ENCODE data around the gene GUSB.

The GUSB gene

DNA sequence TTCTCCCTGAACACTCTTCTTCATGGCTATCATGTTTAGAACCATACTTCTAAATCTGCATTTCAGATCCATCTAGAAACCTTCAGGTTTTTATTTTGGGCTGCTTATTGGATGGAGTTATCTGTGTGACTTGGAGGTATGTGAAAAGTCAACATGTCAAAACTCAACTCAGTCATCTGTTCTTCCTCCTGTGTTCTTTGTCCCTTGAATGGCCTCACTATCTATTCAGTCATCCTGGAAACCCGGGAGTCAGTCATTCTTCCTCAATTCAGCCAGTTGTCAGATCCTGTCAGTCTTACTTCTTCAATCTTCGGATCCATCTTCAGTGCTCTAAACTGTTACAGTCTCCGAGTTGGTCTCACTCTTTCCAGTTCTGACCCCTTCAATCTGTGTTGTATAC lies 57.0 kb downstream of the GUSB start:
- TF ChIP-seq, protein P1, sequence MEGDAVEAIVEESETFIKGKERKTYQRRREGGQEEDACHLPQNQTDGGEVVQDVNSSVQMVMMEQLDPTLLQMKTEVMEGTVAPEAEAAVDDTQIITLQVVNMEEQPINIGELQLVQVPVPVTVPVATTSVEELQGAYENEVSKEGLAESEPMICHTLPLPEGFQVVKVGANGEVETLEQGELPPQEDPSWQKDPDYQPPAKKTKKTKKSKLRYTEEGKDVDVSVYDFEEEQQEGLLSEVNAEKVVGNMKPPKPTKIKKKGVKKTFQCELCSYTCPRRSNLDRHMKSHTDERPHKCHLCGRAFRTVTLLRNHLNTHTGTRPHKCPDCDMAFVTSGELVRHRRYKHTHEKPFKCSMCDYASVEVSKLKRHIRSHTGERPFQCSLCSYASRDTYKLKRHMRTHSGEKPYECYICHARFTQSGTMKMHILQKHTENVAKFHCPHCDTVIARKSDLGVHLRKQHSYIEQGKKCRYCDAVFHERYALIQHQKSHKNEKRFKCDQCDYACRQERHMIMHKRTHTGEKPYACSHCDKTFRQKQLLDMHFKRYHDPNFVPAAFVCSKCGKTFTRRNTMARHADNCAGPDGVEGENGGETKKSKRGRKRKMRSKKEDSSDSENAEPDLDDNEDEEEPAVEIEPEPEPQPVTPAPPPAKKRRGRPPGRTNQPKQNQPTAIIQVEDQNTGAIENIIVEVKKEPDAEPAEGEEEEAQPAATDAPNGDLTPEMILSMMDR (conservative IDR thresholded peaks at IDR 0.05; ENCODE audit: low read depth) = no peak
- POLR2A ChIA-PET (ENCODE audit: low non-redundant PET) = no interaction called here
- CTCF ChIA-PET = no interaction called here
- no peak for DNase-seq (ENCODE audit: low spot score)
- H3K27ac ChIP-seq = no peak overlapping the region

DNA sequence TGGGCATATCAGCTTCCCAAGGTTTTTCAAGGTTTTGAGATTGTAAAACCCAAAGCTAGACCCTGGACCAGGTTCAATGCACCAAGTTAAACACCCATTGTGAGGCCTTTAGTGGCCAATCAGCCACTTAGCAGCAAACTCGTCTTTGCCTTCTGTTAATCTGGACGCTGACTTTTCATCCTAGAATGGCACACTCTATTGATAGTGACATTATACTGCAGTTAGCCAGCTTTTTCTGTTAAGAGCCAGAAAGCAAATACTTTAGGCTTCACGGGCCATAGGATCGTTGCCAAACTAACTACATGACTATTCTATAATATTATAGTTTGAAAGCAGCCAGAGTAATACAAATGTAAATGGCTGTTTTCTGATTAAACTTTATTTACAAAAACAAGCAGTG lies 57.8 kb downstream of the GUSB start:
- H3K27ac ChIP-seq = no peak overlapping the region
- CTCF ChIA-PET = interaction anchor here (0.6 kb wide), 1 partner anchor 444 kb away, joined by 7 read pairs; no protein-coding TSS in a partner anchor
- POLR2A ChIA-PET (ENCODE audit: low non-redundant PET) = no interaction called here
- TF ChIP-seq, protein P1 (conservative IDR thresholded peaks at IDR 0.05; ENCODE audit: low read depth) = no peak
- no peak for DNase-seq (ENCODE audit: low spot score)

DNA sequence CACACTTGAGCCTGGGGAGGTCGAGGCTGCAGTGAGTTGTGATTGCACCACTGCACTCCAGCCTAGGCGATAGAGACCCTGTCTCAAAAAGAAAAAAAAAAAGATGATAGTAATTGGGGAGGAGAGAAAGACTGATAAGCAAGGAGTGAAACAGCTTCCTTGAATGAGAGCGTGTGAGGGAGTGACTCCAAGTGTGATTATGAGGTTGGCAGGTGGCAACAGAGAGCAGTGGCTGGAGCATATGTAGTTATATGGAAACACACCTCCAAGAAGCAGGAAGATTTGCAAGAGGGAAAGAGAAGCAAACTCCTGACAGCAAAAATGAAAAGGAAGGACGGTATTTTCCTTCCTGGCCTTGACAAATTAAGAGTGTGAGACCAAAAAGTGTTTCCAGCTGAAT lies 58.7 kb downstream of the GUSB start:
- ChIA-PET CTCF (no interaction called here), POLR2A (ENCODE audit: low non-redundant PET) (no interaction called here)
- DNase-seq (ENCODE audit: low spot score) = no peak
- TF ChIP-seq, protein P1 (conservative IDR thresholded peaks at IDR 0.05; ENCODE audit: low read depth) = no peak
- H3K27ac ChIP-seq = no peak overlapping the region

DNA sequence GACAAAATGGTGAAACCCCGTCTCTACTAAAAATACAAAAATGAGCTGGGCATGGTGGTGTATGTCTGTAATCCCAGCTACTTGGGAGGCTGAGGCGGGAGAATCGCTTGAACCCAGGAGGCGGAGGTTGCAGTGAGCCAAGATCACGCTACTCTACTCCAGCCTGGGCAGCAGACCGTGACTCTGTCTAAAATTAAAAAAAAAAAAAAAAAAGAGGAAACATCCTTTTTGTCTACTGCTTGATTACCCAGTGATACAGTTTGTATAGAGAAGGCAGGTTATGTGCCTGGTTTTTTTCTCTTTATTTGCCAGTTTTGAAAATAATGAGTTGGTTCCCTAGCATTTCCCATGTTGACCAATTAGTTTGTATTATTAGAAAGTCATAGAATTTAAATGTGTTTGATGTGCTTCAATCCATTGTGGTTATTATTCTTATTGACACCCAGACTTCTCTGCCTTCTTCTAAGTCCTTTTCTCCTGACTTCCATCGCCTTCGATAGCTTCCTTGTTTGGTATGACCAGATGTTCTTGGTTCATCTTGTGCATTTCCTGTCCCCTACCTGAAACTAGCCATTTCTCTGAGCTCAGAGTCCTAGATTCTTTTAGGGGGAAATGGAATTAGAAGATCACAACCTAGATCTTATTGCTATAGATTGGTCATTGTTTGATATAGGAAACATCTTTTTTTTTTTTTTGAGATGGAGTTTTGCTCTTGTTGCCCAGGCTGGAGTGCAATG lies 65.9 kb downstream of the GUSB start:
- TF ChIP-seq, protein P1 (conservative IDR thresholded peaks at IDR 0.05; ENCODE audit: low read depth) = no peak
- no peak overlapping the region for H3K27ac ChIP-seq
- DNase-seq (ENCODE audit: low spot score) = no peak
- CTCF ChIA-PET = no interaction called here
- POLR2A ChIA-PET (ENCODE audit: low non-redundant PET) = no interaction called here

DNA sequence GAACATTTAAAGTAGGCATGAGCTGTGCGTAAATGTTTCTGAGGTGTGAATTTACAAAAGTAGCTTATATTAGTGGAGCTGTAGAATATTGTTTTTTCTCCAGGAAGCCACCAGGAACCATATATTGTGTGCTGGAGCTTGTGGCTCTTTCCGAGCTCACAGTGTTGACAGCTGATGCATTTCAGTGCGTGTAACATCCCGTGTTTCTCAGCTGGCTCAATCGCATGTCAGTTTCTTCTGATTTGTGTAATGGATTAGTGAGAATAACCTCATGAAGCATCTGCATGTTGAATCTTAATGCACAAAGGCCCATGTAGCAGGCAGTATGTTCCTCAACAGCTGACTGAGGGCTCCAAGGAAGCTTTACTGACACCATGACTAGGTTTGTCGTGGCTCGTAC lies 69.8 kb downstream of the GUSB start:
- no peak overlapping the region for H3K27ac ChIP-seq
- ChIA-PET CTCF (no interaction called here), POLR2A (ENCODE audit: low non-redundant PET) (no interaction called here)
- DNase-seq (ENCODE audit: low spot score) = no peak
- TF ChIP-seq, protein P1 (conservative IDR thresholded peaks at IDR 0.05; ENCODE audit: low read depth) = no peak

Data from RWPE1 (cell line).